Stimulated activated memory B cell treated with anti-CD40 and anti-IgM and Interleukin-4, amounts not matched to agents 10 μg/mL and 1 μg/mL and 100 μg/mL, for 72 hours (primary cell): Measurements from ENCODE around the gene LILRA2.
"Not testable (repeated sequence)": the region's sequence is repeated elsewhere in the genome, so short reads cannot be mapped to it uniquely, and the experiment has no call there.

Source experiments
- ATAC-seq: fragments of 150-1000 bp; cut with Tn5 transposase; 2 replicates; pipeline ENCODE4 v1.10.0; 2021
- H3K27ac Mint-ChIP-seq: one replicate; pipeline ENCODE4 v1.8.0; 2022; ENCODE audit warnings: mild to moderate bottlenecking, mixed read lengths
- H3K27me3 Mint-ChIP-seq: one replicate; pipeline ENCODE4 v1.8.0; 2022; ENCODE audit warnings: mixed read lengths
- H3K36me3 Mint-ChIP-seq: one replicate; pipeline ENCODE4 v1.8.0; 2022; ENCODE audit warnings: mixed read lengths
- H3K4me1 Mint-ChIP-seq: one replicate; pipeline ENCODE4 v1.8.0; 2022; ENCODE audit warnings: mixed read lengths
- H3K4me3 Mint-ChIP-seq: one replicate; pipeline ENCODE4 v1.8.0; 2022; ENCODE audit warnings: mild to moderate bottlenecking, moderate library complexity, mixed read lengths
- H3K9me3 Mint-ChIP-seq: one replicate; pipeline ENCODE4 v1.8.0; 2022; ENCODE audit warnings: mixed read lengths

Gene LILRA2

DNA sequence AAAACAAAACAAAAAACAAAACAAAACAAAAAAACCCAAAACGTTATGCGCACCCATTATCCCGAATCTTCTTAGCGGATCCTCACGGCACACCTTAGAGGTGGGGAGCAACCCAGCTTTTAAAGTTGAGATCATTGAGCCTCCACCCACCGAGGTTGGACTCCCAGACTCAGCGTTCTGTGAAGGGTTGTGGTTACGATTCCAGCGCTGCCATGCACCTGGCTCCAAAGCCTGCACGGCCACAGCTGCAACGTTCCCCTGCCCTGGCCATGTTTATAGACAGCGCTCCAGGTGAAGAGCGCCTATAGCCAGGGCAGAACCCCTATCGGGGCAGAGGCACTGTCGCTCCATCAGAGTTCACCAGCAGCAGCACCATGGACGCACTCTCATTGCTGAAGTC lies 18.7 kb upstream of the LILRA2 start:
- H3K4me3 Mint-ChIP-seq = no peak overlapping the region
- H3K27me3 Mint-ChIP-seq = peaks cover 32% of the 10 kb centered on the region
- H3K27ac Mint-ChIP-seq = no peak overlapping the region
- no peaks in the 10 kb centered on the region for H3K36me3 Mint-ChIP-seq
- no peak for ATAC-seq
- H3K4me1 Mint-ChIP-seq = peaks cover 18% of the 10 kb centered on the region
- H3K9me3 Mint-ChIP-seq = peaks cover 5% of the 10 kb centered on the region

DNA sequence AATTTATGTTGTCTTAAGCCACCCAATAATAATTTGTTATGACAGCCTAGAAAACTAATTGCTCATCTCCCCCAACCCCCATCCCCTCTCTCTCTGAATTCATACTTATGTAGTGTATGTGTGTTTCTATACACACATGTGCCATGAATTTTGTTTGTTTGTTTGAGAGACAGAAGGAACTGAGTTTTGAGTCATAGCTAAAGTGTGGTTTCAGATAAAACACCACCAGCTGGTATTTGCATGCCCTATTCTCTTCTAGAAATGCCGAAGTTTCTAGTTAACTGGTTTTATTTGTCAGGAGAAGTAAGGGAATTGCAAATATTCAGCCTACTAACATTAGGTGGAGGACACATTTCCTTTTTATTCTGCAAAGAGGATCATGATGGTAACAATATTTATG lies 17.4 kb upstream of the LILRA2 start:
- H3K27ac Mint-ChIP-seq = no peak overlapping the region
- peaks cover 31% of the 10 kb centered on the region for H3K27me3 Mint-ChIP-seq
- no peak for ATAC-seq
- H3K36me3 Mint-ChIP-seq = no peaks in the 10 kb centered on the region
- peaks cover 15% of the 10 kb centered on the region for H3K4me1 Mint-ChIP-seq
- no peak overlapping the region for H3K4me3 Mint-ChIP-seq
- H3K9me3 Mint-ChIP-seq = peaks cover 5% of the 10 kb centered on the region

DNA sequence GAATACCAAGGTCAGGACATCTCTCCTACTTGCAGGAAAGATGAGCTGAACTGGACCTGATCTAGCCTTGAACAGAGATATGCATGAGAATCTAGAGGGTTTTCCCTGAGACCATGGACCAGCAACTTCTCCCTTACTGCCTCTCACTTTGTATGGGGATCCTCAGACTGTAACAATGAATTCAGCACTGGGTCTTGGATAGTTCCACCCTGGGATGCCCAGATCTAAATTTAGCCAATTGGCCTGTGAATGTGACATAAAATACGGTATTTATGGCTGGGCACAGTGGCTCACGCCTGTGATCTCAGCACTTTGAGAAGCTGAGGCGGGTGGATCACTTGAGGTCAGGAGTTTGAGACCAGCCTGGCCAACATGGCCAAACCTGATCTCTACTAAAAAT lies 15.3 kb upstream of the LILRA2 start:
- no peaks in the 10 kb centered on the region for H3K9me3 Mint-ChIP-seq
- no peak for ATAC-seq
- H3K36me3 Mint-ChIP-seq = no peaks in the 10 kb centered on the region
- no peaks in the 10 kb centered on the region for H3K4me1 Mint-ChIP-seq
- peaks cover 29% of the 10 kb centered on the region for H3K27me3 Mint-ChIP-seq
- H3K4me3 Mint-ChIP-seq = no peak overlapping the region
- H3K27ac Mint-ChIP-seq = no peak overlapping the region

DNA sequence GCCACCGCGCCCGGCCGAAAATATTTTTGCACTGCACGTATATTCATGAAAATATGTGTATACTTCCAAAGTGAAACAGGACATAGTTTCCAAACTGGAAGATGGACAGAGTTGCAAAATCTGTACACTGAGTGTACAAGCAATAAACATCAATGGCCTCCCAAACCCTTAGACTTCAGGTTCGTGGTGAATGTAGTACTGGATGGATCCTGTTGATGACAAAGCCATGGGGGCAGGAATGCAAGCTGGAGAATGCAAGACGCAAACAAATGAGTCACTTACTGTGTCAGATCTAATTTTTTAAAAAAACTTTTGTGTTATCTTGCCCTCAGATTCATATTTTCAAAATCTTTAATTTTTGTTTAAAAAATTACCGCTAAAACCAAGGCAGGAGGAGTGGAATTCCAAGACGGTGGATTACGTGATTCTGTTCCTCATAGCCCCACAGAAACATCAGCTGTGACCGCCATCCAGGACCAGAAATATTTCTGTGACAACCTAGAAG lies 12.7 kb upstream of the LILRA2 start:
- no peak overlapping the region for H3K27ac Mint-ChIP-seq
- no peaks in the 10 kb centered on the region for H3K9me3 Mint-ChIP-seq
- no peaks in the 10 kb centered on the region for H3K36me3 Mint-ChIP-seq
- H3K4me1 Mint-ChIP-seq = no peaks in the 10 kb centered on the region
- ATAC-seq = no peak
- no peak overlapping the region for H3K4me3 Mint-ChIP-seq
- H3K27me3 Mint-ChIP-seq = peaks cover 20% of the 10 kb centered on the region

DNA sequence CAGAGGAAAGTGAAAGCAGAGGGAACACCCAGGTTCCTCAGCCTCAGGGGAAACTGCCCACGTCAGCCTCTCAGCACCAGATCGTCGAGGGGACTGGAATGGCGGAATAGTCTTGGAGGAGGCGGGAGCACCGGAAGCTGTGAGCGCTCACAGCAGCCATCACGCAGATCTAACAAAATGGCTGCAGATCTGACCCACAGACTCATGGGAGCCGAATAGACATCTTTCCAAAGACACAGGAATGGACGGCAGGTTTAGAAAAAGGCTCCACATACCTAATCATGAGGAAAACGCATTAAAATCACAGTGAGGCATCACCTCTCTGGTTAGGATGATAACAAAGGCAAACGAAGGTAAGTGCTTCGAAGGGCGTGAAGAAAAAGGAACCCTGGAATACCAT lies 11.8 kb upstream of the LILRA2 start:
- Mint-ChIP-seq H3K27me3 (peaks cover 20% of the 10 kb centered on the region), H3K36me3 (no peaks in the 10 kb centered on the region), H3K27ac (no peak overlapping the region), H3K4me1 (no peaks in the 10 kb centered on the region), H3K9me3 (no peaks in the 10 kb centered on the region), H3K4me3 (no peak overlapping the region)
- no peak for ATAC-seq

DNA sequence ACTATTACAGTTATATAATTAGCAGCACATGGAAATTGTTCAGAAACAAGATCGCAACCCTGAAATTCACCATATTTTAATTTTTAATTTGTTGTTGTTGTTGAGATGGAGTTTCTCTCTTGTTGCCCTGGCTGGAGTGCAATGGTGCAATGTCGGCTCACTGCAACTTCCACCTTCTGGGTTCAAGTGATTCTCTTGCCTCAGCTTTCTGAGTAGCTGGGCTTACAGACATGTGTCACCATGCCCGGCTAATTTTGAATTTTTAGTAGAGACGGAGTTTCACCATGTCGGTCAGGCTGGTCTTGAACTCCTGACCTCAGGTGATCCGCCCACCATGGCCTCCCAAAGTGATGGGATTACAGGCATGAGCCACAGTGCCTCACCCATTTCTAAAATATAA lies 10.4 kb upstream of the LILRA2 start:
- H3K4me1 Mint-ChIP-seq, H3K36me3 Mint-ChIP-seq, H3K4me3 Mint-ChIP-seq, H3K27ac Mint-ChIP-seq, ATAC-seq, H3K9me3 Mint-ChIP-seq: not testable (repeated sequence)
- peaks cover 20% of the 10 kb centered on the region for H3K27me3 Mint-ChIP-seq

DNA sequence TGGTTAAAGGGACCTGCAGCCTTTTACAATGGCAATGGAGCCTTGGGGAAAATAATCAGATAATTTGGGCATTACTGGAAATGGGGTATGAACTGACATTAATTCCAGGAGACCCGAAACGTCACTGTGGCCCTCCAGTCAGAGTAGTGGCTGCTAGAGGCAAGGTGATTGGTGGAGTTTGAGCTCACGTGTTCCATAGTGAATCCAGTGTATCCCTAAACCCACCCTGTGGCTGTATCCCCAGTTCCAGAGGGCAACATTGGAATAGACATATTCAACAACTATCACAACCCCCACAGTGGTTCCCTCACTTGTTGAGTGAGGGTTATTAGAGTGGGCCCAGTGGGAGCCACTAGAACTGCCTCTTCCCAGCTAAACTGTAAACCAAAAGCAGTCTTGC lies 3.3 kb upstream of the LILRA2 start:
- Mint-ChIP-seq H3K36me3 (no peaks in the 10 kb centered on the region), H3K4me3 (no peak overlapping the region), H3K4me1 (peaks cover 40% of the 10 kb centered on the region), H3K27me3 (peaks cover 9% of the 10 kb centered on the region), H3K9me3 (no peaks in the 10 kb centered on the region), H3K27ac (no peak overlapping the region)
- ATAC-seq = no peak

DNA sequence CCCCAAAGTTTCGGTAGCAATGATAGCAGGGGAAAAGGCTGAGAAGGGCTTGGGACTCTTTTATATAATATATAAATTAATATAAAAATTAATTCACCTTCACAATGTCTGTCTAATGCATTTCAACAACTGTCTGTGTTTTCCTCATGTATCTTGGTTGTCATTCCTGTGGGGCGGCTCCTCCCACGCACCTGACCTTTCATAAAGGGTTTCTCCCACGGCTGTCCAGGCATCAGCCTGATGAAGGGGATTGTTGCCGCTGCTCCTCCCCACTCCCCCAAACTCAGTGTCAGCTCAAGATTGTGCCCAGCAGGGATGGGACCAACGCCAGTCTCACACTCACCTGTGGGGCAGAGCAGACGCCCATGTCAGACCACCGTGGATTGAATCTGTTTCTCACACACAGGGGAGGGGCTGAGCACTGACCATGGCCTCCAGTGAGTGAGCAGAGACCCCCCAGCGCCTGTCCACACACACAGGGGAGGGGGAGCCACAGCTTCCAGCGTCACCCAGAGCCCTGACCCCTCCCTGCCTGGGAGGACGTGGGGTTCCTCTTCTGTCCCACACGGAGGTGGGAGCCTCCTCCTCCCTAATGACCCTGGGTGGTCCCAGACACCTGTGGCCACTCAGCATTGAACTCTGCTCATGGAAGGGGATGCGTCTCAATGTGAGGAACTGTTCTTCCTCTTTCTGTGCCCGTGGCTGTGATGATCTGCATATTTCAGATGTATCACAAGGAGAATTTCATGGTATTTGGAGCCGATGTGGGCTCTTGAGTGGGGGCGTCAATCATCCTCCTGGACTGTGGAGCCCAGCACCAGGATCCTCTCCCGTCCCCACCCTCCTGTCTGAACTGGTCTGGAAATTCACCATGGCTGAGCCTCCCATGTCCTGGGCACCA lies 1.6 kb upstream of the LILRA2 start:
- Mint-ChIP-seq H3K4me1 (peaks cover 40% of the 10 kb centered on the region), H3K27ac (peak overlapping the region; percentile 72)
- not testable (repeated sequence) for H3K4me3 Mint-ChIP-seq, ATAC-seq, H3K9me3 Mint-ChIP-seq, H3K27me3 Mint-ChIP-seq, H3K36me3 Mint-ChIP-seq

DNA sequence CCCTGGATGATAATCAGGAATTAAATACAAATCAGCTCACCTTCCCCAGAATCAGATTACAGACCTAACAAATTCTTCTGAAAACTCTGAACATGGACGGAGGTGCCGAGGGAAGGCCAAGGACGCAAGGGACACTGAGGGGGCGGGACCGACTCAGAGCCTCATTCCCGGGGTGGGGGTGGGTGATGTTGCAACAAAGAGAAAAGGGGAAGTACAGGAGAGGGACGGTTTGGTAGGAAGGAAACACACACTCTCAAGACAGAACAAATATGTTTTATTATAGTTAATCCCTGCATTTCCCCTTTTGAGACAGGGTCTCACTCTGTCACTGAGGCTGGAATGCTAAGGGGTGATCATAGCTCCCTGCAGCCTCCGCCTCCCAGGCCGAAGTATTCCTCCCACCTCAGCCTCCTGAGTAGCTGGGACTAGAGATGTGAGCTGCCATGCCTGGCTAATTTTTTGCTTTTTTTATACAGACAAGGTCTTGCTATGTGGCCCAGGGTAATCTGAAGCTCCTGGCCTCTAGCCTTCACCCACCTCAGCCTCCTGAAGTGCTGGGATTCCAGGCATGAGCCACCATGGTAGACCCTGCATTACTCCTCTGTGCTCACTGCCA lies 786 bp upstream of the LILRA2 start:
- Mint-ChIP-seq H3K4me1 (peaks cover 34% of the 10 kb centered on the region), H3K36me3 (no peaks in the 10 kb centered on the region), H3K27ac (peak overlapping the region; percentile 72), H3K4me3 (peak overlapping the region; percentile 22), H3K9me3 (no peaks in the 10 kb centered on the region), H3K27me3 (peaks cover 9% of the 10 kb centered on the region)
- ATAC-seq = peak; percentile 31

DNA sequence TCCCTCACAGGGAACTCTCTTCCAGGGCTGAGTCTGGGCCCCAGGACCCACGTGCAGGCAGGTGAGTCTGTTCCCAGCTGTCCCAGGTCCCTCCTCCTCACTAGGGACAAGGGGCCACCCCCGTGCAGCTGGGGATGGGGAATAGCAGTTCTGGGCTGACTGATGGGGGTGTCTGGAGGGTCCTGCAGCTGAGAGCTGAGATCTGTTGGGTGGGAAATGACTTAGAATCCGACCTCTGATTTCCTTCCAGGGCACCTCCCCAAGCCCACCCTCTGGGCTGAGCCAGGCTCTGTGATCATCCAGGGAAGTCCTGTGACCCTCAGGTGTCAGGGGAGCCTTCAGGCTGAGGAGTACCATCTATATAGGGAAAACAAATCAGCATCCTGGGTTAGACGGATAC lies 461 bp downstream of the LILRA2 start:
- no peaks in the 10 kb centered on the region for H3K9me3 Mint-ChIP-seq
- no peak overlapping the region for H3K4me3 Mint-ChIP-seq
- peaks cover 9% of the 10 kb centered on the region for H3K27me3 Mint-ChIP-seq
- H3K36me3 Mint-ChIP-seq = no peaks in the 10 kb centered on the region
- ATAC-seq = no peak
- peak overlapping the region; percentile 72 for H3K27ac Mint-ChIP-seq
- peaks cover 27% of the 10 kb centered on the region for H3K4me1 Mint-ChIP-seq

DNA sequence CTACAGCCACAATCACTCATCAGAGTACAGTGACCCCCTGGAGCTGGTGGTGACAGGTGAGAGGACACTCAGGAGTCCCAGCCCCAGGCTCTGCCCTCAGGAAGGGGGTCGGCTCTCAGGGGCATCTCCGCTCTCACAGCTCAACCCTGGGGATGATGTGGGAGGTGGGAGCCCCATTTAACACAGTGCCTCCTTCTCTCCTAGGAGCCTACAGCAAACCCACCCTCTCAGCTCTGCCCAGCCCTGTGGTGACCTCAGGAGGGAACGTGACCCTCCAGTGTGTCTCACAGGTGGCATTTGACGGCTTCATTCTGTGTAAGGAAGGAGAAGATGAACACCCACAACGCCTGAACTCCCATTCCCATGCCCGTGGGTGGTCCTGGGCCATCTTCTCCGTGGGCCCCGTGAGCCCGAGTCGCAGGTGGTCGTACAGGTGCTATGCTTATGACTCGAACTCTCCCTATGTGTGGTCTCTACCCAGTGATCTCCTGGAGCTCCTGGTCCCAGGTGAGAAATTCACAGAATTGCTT lies 1.0 kb downstream of the LILRA2 start:
- Mint-ChIP-seq H3K4me3 (no peak overlapping the region), H3K9me3 (no peaks in the 10 kb centered on the region), H3K27ac (peak overlapping the region; percentile 72), H3K27me3 (peaks cover 9% of the 10 kb centered on the region), H3K36me3 (no peaks in the 10 kb centered on the region), H3K4me1 (peaks cover 27% of the 10 kb centered on the region)
- ATAC-seq = no peak

DNA sequence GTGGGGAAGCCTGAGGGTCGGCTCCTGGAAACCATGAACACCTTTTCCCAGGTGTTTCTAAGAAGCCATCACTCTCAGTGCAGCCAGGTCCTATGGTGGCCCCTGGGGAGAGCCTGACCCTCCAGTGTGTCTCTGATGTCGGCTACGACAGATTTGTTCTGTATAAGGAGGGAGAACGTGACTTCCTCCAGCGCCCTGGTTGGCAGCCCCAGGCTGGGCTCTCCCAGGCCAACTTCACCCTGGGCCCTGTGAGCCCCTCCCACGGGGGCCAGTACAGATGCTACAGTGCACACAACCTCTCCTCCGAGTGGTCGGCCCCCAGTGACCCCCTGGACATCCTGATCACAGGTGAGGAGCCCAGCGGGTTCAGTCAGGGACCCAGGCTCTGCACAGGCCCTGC lies 1.6 kb downstream of the LILRA2 start:
- not testable (repeated sequence) for H3K27me3 Mint-ChIP-seq, H3K4me3 Mint-ChIP-seq, H3K9me3 Mint-ChIP-seq, ATAC-seq, H3K36me3 Mint-ChIP-seq
- Mint-ChIP-seq H3K4me1 (peaks cover 27% of the 10 kb centered on the region), H3K27ac (peak overlapping the region; percentile 72)

DNA sequence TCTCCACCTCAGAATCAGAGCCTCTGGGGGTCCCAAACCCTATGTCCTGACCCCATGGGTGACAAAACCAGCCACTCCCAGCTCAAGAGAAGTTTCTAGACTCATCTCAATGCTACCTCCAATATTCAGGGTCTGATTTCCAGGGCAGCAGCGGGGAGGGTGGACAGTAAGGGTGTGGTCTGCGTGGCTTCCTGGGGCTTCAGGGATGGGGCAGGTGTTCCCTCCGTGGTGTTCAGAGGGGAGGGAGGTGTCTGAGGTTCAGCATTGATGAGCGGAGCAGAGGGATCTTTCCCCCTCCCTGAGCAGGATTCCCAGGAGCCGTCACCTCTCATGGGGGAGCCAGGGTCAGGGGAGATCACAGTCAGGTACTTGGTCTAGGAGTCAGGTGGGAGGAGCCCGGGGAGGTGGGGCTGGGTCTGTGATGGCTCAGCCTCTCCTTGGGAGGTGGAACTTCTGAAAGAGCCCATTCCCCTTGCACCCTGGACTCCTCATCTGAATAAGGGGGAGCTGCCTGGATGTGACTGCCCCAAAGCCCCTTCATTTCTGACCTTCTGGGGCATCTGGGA lies 2.9 kb downstream of the LILRA2 start:
- H3K27ac Mint-ChIP-seq = no peak overlapping the region
- no peak overlapping the region for H3K4me3 Mint-ChIP-seq

DNA sequence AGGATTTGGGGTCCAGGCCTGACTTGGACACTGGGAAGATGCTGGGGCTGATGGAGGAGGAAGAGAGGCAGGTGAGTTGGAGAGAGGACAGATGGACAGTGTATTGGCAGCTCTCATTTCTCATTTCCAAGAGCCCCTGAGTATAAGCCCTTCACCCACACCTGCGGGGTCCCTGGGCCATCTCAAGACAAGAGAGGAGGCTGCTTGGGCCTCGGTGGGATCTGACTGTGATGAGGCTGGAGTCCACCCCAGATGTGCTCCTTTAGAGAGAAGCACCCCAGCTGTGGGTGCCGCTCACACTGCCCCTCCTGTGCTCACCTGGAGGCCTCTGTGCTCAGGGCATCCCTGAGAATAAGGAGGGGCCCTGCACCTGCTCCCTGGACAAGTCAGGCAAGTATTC lies 3.7 kb downstream of the LILRA2 start:
- no peak for ATAC-seq
- Mint-ChIP-seq H3K9me3 (no peaks in the 10 kb centered on the region), H3K36me3 (no peaks in the 10 kb centered on the region), H3K27ac (no peak overlapping the region), H3K4me3 (no peak overlapping the region), H3K27me3 (peaks cover 13% of the 10 kb centered on the region), H3K4me1 (peaks cover 21% of the 10 kb centered on the region)

More for the DNA sequence above, 2.9 kb downstream of the LILRA2 start:
- Mint-ChIP-seq H3K36me3 (no peaks in the 10 kb centered on the region), H3K9me3 (no peaks in the 10 kb centered on the region), H3K4me1 (peaks cover 27% of the 10 kb centered on the region), H3K27me3 (peaks cover 9% of the 10 kb centered on the region)
- ATAC-seq = peak; percentile 10

DNA sequence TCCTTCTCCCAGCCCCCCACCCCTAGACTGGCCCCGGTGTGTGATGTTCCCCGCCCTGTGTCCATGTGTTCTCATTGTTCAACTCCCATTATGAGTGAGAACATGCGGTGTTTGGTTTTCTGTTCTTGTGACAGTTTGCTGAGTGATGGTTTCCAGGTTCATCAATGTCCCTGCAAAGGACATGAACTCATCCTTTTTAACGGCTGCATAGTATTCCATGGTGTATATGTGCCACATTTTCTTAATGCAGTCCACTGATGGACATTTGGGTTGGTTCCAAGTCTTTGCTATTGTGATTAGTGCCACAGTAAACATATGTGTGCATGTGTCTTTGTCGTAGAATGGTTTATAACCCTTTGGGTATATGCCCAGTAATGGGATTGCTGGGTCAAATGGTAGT lies 4.7 kb downstream of the LILRA2 start:
- Mint-ChIP-seq H3K27me3 (peaks cover 22% of the 10 kb centered on the region), H3K4me1 (peaks cover 12% of the 10 kb centered on the region)
- H3K27ac Mint-ChIP-seq, H3K4me3 Mint-ChIP-seq, H3K36me3 Mint-ChIP-seq, H3K9me3 Mint-ChIP-seq, ATAC-seq: not testable (repeated sequence)
